Fibroblast of pulmonary artery (primary cell): ENCODE results near the gene GREB1.

Experiments used
- DNase-seq: peaks from one replicate; pipeline ENCODE4 v3.0.0-alpha.2; 2010; ENCODE audit warnings: low read depth
- H3K4me3 ChIP-seq: replicated peaks from 2 replicates; pipeline ENCODE4 v1.5.1; 2011; ENCODE audit warnings: low read depth, mild to moderate bottlenecking, control low read depth, low read length, moderate library complexity
- CTCF ChIP-seq: IDR thresholded peaks from 2 replicates; pipeline ENCODE4 v1.5.1; 2011; ENCODE audit warnings: mild to moderate bottlenecking, control low read depth, low read length, inconsistent platforms; ENCODE audit errors: missing control alignments

The GREB1 gene

GRCh38 chr2:11680901-11681721, 147.3 kb downstream of the GREB1 start:
- TF ChIP-seq CTCF: no peak
- no peak overlapping the region for H3K4me3 ChIP-seq
- no peak for DNase-seq

GRCh38 chr2:11681722-11682589, 148.1 kb downstream of the GREB1 start:
- TF ChIP-seq CTCF: peak; percentile 76
- no peak for DNase-seq
- no peak overlapping the region for H3K4me3 ChIP-seq

GRCh38 chr2:11682590-11682915, 148.7 kb downstream of the GREB1 start:
- no peak overlapping the region for H3K4me3 ChIP-seq
- DNase-seq: no peak
- no peak for TF ChIP-seq CTCF

- DNase-seq: no peak
- no peak for TF ChIP-seq CTCF
- H3K4me3 ChIP-seq: no peak overlapping the region
These were observed 149.6 kb downstream of the GREB1 start for GRCh38 chr2:11683476-11683875.

- no peak for DNase-seq
- TF ChIP-seq CTCF: no peak
- H3K4me3 ChIP-seq: no peak overlapping the region
These were observed 150.1 kb downstream of the GREB1 start for GRCh38 chr2:11683966-11684365.

- no peak overlapping the region for H3K4me3 ChIP-seq
- DNase-seq: no peak
- no peak for TF ChIP-seq CTCF
These were observed 151.1 kb downstream of the GREB1 start for GRCh38 chr2:11684894-11685460.
